Thyroid gland (tissue), 4 donors: ENCODE data around the gene MSH2.

Source experiments
- POLR2A ChIP-seq, 2 donors: fragments of 450-650 bp; IDR thresholded peaks; one replicate each; pipeline ENCODE4 v1.6.1; 2017; ENCODE audit warnings: antibody characterized with exemption in 2 of 2, mild to moderate bottlenecking in 2 of 2, moderate library complexity in 1 of 2
- TF ChIP-seq, protein P1 (sequence below), 6 experiments: fragments of 200-600 bp in 3 of 6; fragments of 450-650 bp in 3 of 6; sonication (generic) in 3 of 6; IDR thresholded peaks; one replicate each; pipeline ENCODE4 v1.5.1; 2016 to 2019; ENCODE audit warnings: antibody characterized with exemption in 6 of 6, mild to moderate bottlenecking in 2 of 6, inconsistent platforms in 1 of 6, moderate library complexity in 1 of 6

DNA sequence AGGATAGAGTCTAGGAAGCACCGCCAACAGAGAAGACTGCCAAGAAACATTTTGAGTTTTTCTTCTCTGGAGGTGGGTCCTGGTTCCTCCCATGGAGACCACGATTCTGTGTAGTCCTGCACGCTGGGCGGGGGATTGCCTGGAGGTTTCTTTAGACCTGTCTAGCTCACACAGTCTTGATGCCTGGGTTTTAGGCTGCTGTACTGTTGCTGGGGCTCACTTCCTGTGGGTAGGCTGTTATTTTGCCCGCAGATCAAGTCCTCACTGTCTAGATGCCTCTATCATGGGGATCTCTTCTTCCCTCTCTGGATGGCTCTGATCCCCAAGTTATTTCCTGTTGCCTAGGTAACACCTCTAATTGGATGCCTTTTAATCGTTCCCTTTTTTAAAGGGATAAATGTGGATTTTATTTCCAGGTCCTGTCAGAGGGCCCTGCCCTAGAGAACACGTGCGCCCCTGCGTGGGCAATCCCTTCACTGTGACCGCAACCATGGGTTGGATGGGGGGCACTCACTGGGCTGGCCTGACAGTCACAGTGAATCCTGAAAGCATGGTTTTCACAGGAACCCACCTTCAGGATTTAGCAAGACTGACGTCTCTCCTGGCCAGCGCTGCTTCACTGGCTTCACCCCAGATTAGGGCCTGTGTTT lies 115.7 kb downstream of the MSH2 start:
- no peak for TF ChIP-seq POLR2A (IDR thresholded peaks at IDR 0.05)
- TF ChIP-seq, protein P1, sequence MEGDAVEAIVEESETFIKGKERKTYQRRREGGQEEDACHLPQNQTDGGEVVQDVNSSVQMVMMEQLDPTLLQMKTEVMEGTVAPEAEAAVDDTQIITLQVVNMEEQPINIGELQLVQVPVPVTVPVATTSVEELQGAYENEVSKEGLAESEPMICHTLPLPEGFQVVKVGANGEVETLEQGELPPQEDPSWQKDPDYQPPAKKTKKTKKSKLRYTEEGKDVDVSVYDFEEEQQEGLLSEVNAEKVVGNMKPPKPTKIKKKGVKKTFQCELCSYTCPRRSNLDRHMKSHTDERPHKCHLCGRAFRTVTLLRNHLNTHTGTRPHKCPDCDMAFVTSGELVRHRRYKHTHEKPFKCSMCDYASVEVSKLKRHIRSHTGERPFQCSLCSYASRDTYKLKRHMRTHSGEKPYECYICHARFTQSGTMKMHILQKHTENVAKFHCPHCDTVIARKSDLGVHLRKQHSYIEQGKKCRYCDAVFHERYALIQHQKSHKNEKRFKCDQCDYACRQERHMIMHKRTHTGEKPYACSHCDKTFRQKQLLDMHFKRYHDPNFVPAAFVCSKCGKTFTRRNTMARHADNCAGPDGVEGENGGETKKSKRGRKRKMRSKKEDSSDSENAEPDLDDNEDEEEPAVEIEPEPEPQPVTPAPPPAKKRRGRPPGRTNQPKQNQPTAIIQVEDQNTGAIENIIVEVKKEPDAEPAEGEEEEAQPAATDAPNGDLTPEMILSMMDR (IDR thresholded peaks at IDR 0.05): no peak
